Astrocyte of the spinal cord (primary cell): ENCODE measurements around the gene NRF1.

Experiments
- DNase-seq: peaks from one replicate; pipeline ENCODE4 v3.0.0; 2011; ENCODE audit warnings: low read depth, low spot score
- H3K4me3 ChIP-seq: 2 replicates; pipeline ENCODE4 v1.5.1; 2011; ENCODE audit warnings: low read depth, mild to moderate bottlenecking, low read length, moderate library complexity
- CTCF ChIP-seq: IDR thresholded peaks from 2 replicates; pipeline ENCODE4 v1.5.1; 2012; ENCODE audit warnings: low read depth, mild to moderate bottlenecking, low read length, inconsistent platforms
- in situ Hi-C: cut with HindIII; loops from 2 replicates; pipeline ENCODE4 v1.10.0; 2017; ENCODE audit warnings: low sequenced_read_pairs

Gene NRF1

GRCh38 chr7:129644634-129645230, 33.2 kb downstream of the NRF1 start:
- in situ Hi-C loops: no loop called here
- no peak overlapping the region for H3K4me3 ChIP-seq
- TF ChIP-seq CTCF: peak; percentile 42
- peak; percentile 64 for DNase-seq

GRCh38 chr7:129646369-129647021, 35.0 kb downstream of the NRF1 start:
- no peak for TF ChIP-seq CTCF
- H3K4me3 ChIP-seq: no peak overlapping the region
- in situ Hi-C loops: no loop called here
- no peak for DNase-seq

- TF ChIP-seq CTCF: no peak
- no peak overlapping the region for H3K4me3 ChIP-seq
- DNase-seq: no peak
- in situ Hi-C loops: no loop called here
Observed at GRCh38 chr7:129649128-129649690, 37.7 kb downstream of the NRF1 start.

- H3K4me3 ChIP-seq: no peak overlapping the region
- in situ Hi-C loops: no loop called here
- no peak for TF ChIP-seq CTCF
- peak; percentile 22 for DNase-seq
Observed at GRCh38 chr7:129650056-129650758, 38.7 kb downstream of the NRF1 start.

GRCh38 chr7:129652914-129653313, 41.4 kb downstream of the NRF1 start:
- TF ChIP-seq CTCF: no peak
- no peak overlapping the region for H3K4me3 ChIP-seq
- DNase-seq: no peak
- in situ Hi-C loops: no loop called here

- no peak for DNase-seq
- in situ Hi-C loops: no loop called here
- no peak overlapping the region for H3K4me3 ChIP-seq
- TF ChIP-seq CTCF: no peak
Observed at GRCh38 chr7:129655811-129656210, 44.3 kb downstream of the NRF1 start.
